IMR-90 (cell line): ENCODE measurements around the gene PRKCE. TPM values are rescaled to one million over a fixed set of nuclear protein-coding genes. Genes with fewer than 3 reads are reported as not detected.

Experiments used
- ATAC-seq: fragments of 200-7000 bp; cut with Tn5 transposase; 2 replicates; pipeline ENCODE4 v1.9.1; 2020; ENCODE audit warnings: low read depth, mild to moderate bottlenecking, moderate library complexity
- BruUV-seq: library from RNA; stranded (reverse); fragments of 400-500 nt; replicated peaks from 2 replicates; lab custom pipeline; 2021; lab: Mats Ljungman, UMichigan
- CTCF ChIA-PET: fragments of 300-600 bp; formaldehyde crosslinking; extraction: SDS; loops from one replicate; lab custom pipeline; 2021; ENCODE audit warnings: antibody characterized with exemption; lab: Yijun Ruan, JAX
- POLR2A ChIA-PET: fragments of 300-600 bp; sonication (Branson Sonifier 250); formaldehyde crosslinking; loops from one replicate; lab custom pipeline; 2022; ENCODE audit warnings: antibody characterized with exemption; ENCODE audit not compliant: unreplicated experiment; lab: Charles Lee
- DNase-seq: peaks from one replicate; pipeline ENCODE4 v3.0.0; 2013
- H2AFZ ChIP-seq: replicated peaks from 2 replicates; pipeline ENCODE3; 2013; ENCODE audit warnings: low read length, mild to moderate bottlenecking; ENCODE audit not compliant: poor library complexity
- H2AK5ac ChIP-seq: 2 replicates; pipeline ENCODE4 v1.6.1; 2013; ENCODE audit warnings: low read depth, low read length, inconsistent platforms
- H2AK9ac ChIP-seq: replicated peaks from 2 replicates; pipeline ENCODE3; 2013; ENCODE audit warnings: mild to moderate bottlenecking, low read depth, low read length, moderate library complexity; ENCODE audit not compliant: poor library complexity
- H2BK120ac ChIP-seq: 2 replicates; pipeline ENCODE4 v1.6.1; 2013; ENCODE audit warnings: low read depth, low read length, inconsistent platforms
- H2BK15ac ChIP-seq: 3 replicates; pipeline ENCODE4 v1.6.1; 2013; ENCODE audit warnings: low read depth, low read length, inconsistent platforms
- H2BK20ac ChIP-seq: 2 replicates; pipeline ENCODE4 v1.6.1; 2013; ENCODE audit warnings: low read depth, mild to moderate bottlenecking, inconsistent platforms, low read length, moderate library complexity
- H2BK5ac ChIP-seq: 2 replicates; pipeline ENCODE4 v1.6.1; 2013; ENCODE audit warnings: mild to moderate bottlenecking, low read depth, low read length, inconsistent platforms; ENCODE audit not compliant: poor library complexity, severe bottlenecking
- H3K14ac ChIP-seq: replicated peaks from 2 replicates; pipeline ENCODE4 v1.6.1; 2013; ENCODE audit warnings: low read depth, low read length, inconsistent platforms
- H3K18ac ChIP-seq: 2 replicates; pipeline ENCODE4 v1.6.1; 2013; ENCODE audit warnings: low read depth, low read length, control low read depth
- H3K23ac ChIP-seq: 2 replicates; pipeline ENCODE4 v1.6.1; 2013; ENCODE audit warnings: low read depth, low read length, inconsistent platforms
- H3K27ac ChIP-seq: 2 replicates; pipeline ENCODE4 v1.5.1; 2013; ENCODE audit warnings: mild to moderate bottlenecking, control low read depth, low read length; ENCODE audit not compliant: insufficient read depth
- H3K27me3 ChIP-seq: 2 replicates; pipeline ENCODE4 v1.6.1; 2013; ENCODE audit warnings: low read length; ENCODE audit not compliant: control insufficient read depth, insufficient read depth
- H3K36me3 ChIP-seq: 2 replicates; pipeline ENCODE4 v1.6.1; 2013; ENCODE audit warnings: low read length, mixed read lengths; ENCODE audit not compliant: control insufficient read depth, insufficient read depth
- H3K4ac ChIP-seq: 2 replicates; pipeline ENCODE4 v1.6.1; 2013; ENCODE audit warnings: low read depth, low read length, inconsistent platforms
- H3K4me1 ChIP-seq: 2 replicates; pipeline ENCODE4 v1.6.1; 2013; ENCODE audit warnings: low read length, mixed read lengths; ENCODE audit not compliant: control insufficient read depth, insufficient read depth
- H3K4me2 ChIP-seq: 2 replicates; pipeline ENCODE4 v1.6.1; 2013; ENCODE audit warnings: low read depth, mild to moderate bottlenecking, control low read depth, low read length, moderate library complexity
- H3K4me3 ChIP-seq: 2 replicates; pipeline ENCODE4 v1.5.1; 2013; ENCODE audit warnings: low read depth, mild to moderate bottlenecking, control low read depth, low read length, moderate library complexity; ENCODE audit not compliant: insufficient read depth
- H3K56ac ChIP-seq: 2 replicates; pipeline ENCODE4 v1.6.1; 2013; ENCODE audit warnings: low read length, inconsistent platforms; ENCODE audit not compliant: insufficient read depth; ENCODE audit errors: extremely low read depth
- H3K79me1 ChIP-seq, 2 experiments: 2 replicates each; pipeline ENCODE4 v1.6.1; 2013; ENCODE audit warnings: low read length in 2 of 2, inconsistent platforms in 1 of 2, low read depth in 1 of 2
- H3K9ac ChIP-seq: 2 replicates; pipeline ENCODE4 v1.6.1; 2013; ENCODE audit warnings: low read depth, low read length, control low read depth
- H3K9me1 ChIP-seq: 2 replicates; pipeline ENCODE4 v1.6.1; 2013; ENCODE audit warnings: low read length, inconsistent platforms; ENCODE audit not compliant: insufficient read depth
- H3K9me3 ChIP-seq: 2 replicates; pipeline ENCODE4 v1.6.1; 2013; ENCODE audit warnings: low read length; ENCODE audit not compliant: control insufficient read depth, insufficient read depth
- H4K20me1 ChIP-seq: 2 replicates; pipeline ENCODE4 v1.6.1; 2013; ENCODE audit warnings: low read length, inconsistent platforms; ENCODE audit not compliant: insufficient read depth
- H4K5ac ChIP-seq: 2 replicates; pipeline ENCODE4 v1.6.1; 2013; ENCODE audit warnings: mild to moderate bottlenecking, low read depth, low read length, control low read depth
- H4K8ac ChIP-seq, 2 experiments: 2 replicates each; pipeline ENCODE4 v1.6.1; 2013; ENCODE audit warnings: low read depth in 2 of 2, low read length in 2 of 2, control low read depth in 1 of 2, inconsistent platforms in 1 of 2
- H4K91ac ChIP-seq: 2 replicates; pipeline ENCODE4 v1.6.1; 2013; ENCODE audit warnings: low read depth, low read length, inconsistent platforms; ENCODE audit not compliant: insufficient read depth
- ELK1 ChIP-seq: fragments of 150-350 bp; IDR thresholded peaks from 2 replicates; pipeline ENCODE4 v1.6.1; 2016; ENCODE audit warnings: low read depth, mild to moderate bottlenecking, low read length, moderate library complexity, borderline replicate concordance
- MAFK ChIP-seq: IDR thresholded peaks from 2 replicates; pipeline ENCODE4 v1.6.1; 2012; ENCODE audit warnings: low read depth, low read length, improper control_type of control experiment
- MXI1 ChIP-seq: IDR thresholded peaks from 2 replicates; pipeline ENCODE4 v1.6.1; 2012; ENCODE audit warnings: low read depth, mild to moderate bottlenecking, low read length, moderate library complexity, borderline replicate concordance
- NFE2L2 ChIP-seq: fragments of 150-350 bp; IDR thresholded peaks from 2 replicates; pipeline ENCODE4 v1.6.1; 2016; ENCODE audit warnings: low read depth, mild to moderate bottlenecking, low read length
- POLR2A ChIP-seq: IDR thresholded peaks from 2 replicates; pipeline ENCODE4 v1.6.1; 2012; ENCODE audit warnings: mild to moderate bottlenecking, low read depth, low read length
- RFX5 ChIP-seq: IDR thresholded peaks from 2 replicates; pipeline ENCODE4 v1.8.0; 2012; ENCODE audit warnings: low read depth, mild to moderate bottlenecking, low read length, moderate library complexity
- SMC3 ChIP-seq: fragments of 150-350 bp; IDR thresholded peaks from 2 replicates; pipeline ENCODE4 v1.6.1; 2016; ENCODE audit warnings: low read depth, mild to moderate bottlenecking, antibody characterized with exemption, low read length, moderate library complexity
- USF2 ChIP-seq: fragments of 150-350 bp; IDR thresholded peaks from 2 replicates; pipeline ENCODE4 v1.6.1; 2017; ENCODE audit warnings: mild to moderate bottlenecking, antibody characterized with exemption, low read length, low read depth
- WGBS, 2 experiments: methylation state at CpG; one replicate each; pipeline versions ENCODE4 v1.1.5 to v1.1.7; 2013; ENCODE audit warnings: missing lambda C conversion rate in 2 of 2; ENCODE audit not compliant: insufficient read length in 1 of 2; ENCODE audit errors: extremely low coverage in 2 of 2; 5-methylcytosine and 5-hydroxymethylcytosine counted together
- dilution Hi-C: fragments of 300-500 bp; cut with HindIII; formaldehyde crosslinking; loops from one replicate; pipeline ENCODE4 v1.14.3; 2018; ENCODE audit warnings: low sequenced_read_pairs; ENCODE audit not compliant: unreplicated experiment
- in situ Hi-C: fragments of 300-500 bp; cut with MboI; formaldehyde crosslinking; loops from 3 replicates; pipeline ENCODE4 v1.14.3; 2019; ENCODE audit warnings: low sequenced_read_pairs, inconsistent platforms, mixed read lengths
- intact Hi-C: fragments of 100-400 bp; cut with micrococcal nuclease; formaldehyde crosslinking; loops from 2 replicates; pipeline ENCODE4 v1.10.0; 2022
- polyA plus RNA-seq, 3 experiments: library from polyadenylated mRNA; depleted of rRNA; stranded (reverse); fragments of >200 nt; gene quantifications; 2 replicates each; pipeline ENCODE4 v1.2.3, GENCODE V29; 2012; ENCODE audit warnings: low replicate concordance in 1 of 3
- total RNA-seq: library from RNA; depleted of rRNA; stranded (reverse); fragments of >200 nt; gene quantifications from 2 replicates; pipeline ENCODE4 v1.2.3, GENCODE V29; 2012

Gene PRKCE
- total and polyA plus RNA-seq, 2 of the 4 experiments (the other 2 are of a cell fraction) = 8.1 to 32.4 TPM

GRCh38 chr2:45907592-45907991, 256.1 kb downstream of the PRKCE start:
- no peak overlapping the region for H4K8ac ChIP-seq
- H3K27me3 ChIP-seq = no peaks in the 10 kb centered on the region
- dilution Hi-C loops (no loop called here), in situ Hi-C loops (no loop called here), intact Hi-C loops (no loop called here)
- DNase-seq = no peak
- H2BK15ac ChIP-seq = no peak overlapping the region
- BruUV-seq = no TSS peak
- no peak overlapping the region for H3K27ac ChIP-seq
- no peaks in the 10 kb centered on the region for H3K9me3 ChIP-seq
- WGBS, 2 experiments = 94% methylated on average over 3 of the region's 9 CpGs; no CpG with 5 or more reads in 1 of the 2 experiments
- no peak overlapping the region for H3K4ac ChIP-seq
- H2AK9ac ChIP-seq = no peak overlapping the region
- H3K14ac ChIP-seq = no peak overlapping the region
- no peak overlapping the region for H3K4me3 ChIP-seq
- H2BK20ac ChIP-seq = no peak overlapping the region
- no peak overlapping the region for H4K91ac ChIP-seq
- H2BK120ac ChIP-seq = no peak overlapping the region
- no peaks in the 10 kb centered on the region for H3K9me1 ChIP-seq
- H3K4me1 ChIP-seq = no peaks in the 10 kb centered on the region
- H3K4me2 ChIP-seq = no peak overlapping the region
- H2BK5ac ChIP-seq = no peak overlapping the region
- no peak for ATAC-seq
- CTCF ChIA-PET = no interaction called here
- no peaks in the 10 kb centered on the region for H3K36me3 ChIP-seq
- H3K56ac ChIP-seq = no peak overlapping the region
- TF ChIP-seq MAFK (no peak), USF2 (no peak), ELK1 (no peak), NFE2L2 (no peak), RFX5 (no peak), MXI1 (no peak), SMC3 (no peak), POLR2A (no peak)
- no peak overlapping the region for H3K9ac ChIP-seq
- H3K18ac ChIP-seq = no peak overlapping the region
- H4K20me1 ChIP-seq = no peaks in the 10 kb centered on the region
- no peak overlapping the region for H2AFZ ChIP-seq
- H3K23ac ChIP-seq = no peak overlapping the region
- H2AK5ac ChIP-seq = no peak overlapping the region
- no peak overlapping the region for H4K5ac ChIP-seq
- POLR2A ChIA-PET = no interaction called here
- H3K79me1 ChIP-seq = no peaks in the 10 kb centered on the region; a peak in 1 of 4 replicates
